IMR-90 (cell line): ENCODE results near the gene MROH2A. TPM values are rescaled to one million over a fixed set of nuclear protein-coding genes. Genes with fewer than 3 reads are reported as not detected.

Experiments used
- ATAC-seq: fragments of 200-7000 bp; cut with Tn5 transposase; 2 replicates; pipeline ENCODE4 v1.9.1; 2020; ENCODE audit warnings: low read depth, mild to moderate bottlenecking, moderate library complexity
- BruUV-seq: library from RNA; stranded (reverse); fragments of 400-500 nt; replicated peaks from 2 replicates; lab custom pipeline; 2021; lab: Mats Ljungman, UMichigan
- CTCF ChIA-PET: fragments of 300-600 bp; formaldehyde crosslinking; extraction: SDS; loops from one replicate; lab custom pipeline; 2021; ENCODE audit warnings: antibody characterized with exemption; lab: Yijun Ruan, JAX
- POLR2A ChIA-PET: fragments of 300-600 bp; sonication (Branson Sonifier 250); formaldehyde crosslinking; loops from one replicate; lab custom pipeline; 2022; ENCODE audit warnings: antibody characterized with exemption; ENCODE audit not compliant: unreplicated experiment; lab: Charles Lee
- DNase-seq: peaks from one replicate; pipeline ENCODE4 v3.0.0; 2013
- H2AFZ ChIP-seq: replicated peaks from 2 replicates; pipeline ENCODE3; 2013; ENCODE audit warnings: low read length, mild to moderate bottlenecking; ENCODE audit not compliant: poor library complexity
- H2AK5ac ChIP-seq: 2 replicates; pipeline ENCODE4 v1.6.1; 2013; ENCODE audit warnings: low read depth, low read length, inconsistent platforms
- H2AK9ac ChIP-seq: replicated peaks from 2 replicates; pipeline ENCODE3; 2013; ENCODE audit warnings: mild to moderate bottlenecking, low read depth, low read length, moderate library complexity; ENCODE audit not compliant: poor library complexity
- H2BK120ac ChIP-seq: 2 replicates; pipeline ENCODE4 v1.6.1; 2013; ENCODE audit warnings: low read depth, low read length, inconsistent platforms
- H2BK15ac ChIP-seq: 3 replicates; pipeline ENCODE4 v1.6.1; 2013; ENCODE audit warnings: low read depth, low read length, inconsistent platforms
- H2BK20ac ChIP-seq: 2 replicates; pipeline ENCODE4 v1.6.1; 2013; ENCODE audit warnings: low read depth, mild to moderate bottlenecking, inconsistent platforms, low read length, moderate library complexity
- H2BK5ac ChIP-seq: 2 replicates; pipeline ENCODE4 v1.6.1; 2013; ENCODE audit warnings: mild to moderate bottlenecking, low read depth, low read length, inconsistent platforms; ENCODE audit not compliant: poor library complexity, severe bottlenecking
- H3K14ac ChIP-seq: replicated peaks from 2 replicates; pipeline ENCODE4 v1.6.1; 2013; ENCODE audit warnings: low read depth, low read length, inconsistent platforms
- H3K18ac ChIP-seq: 2 replicates; pipeline ENCODE4 v1.6.1; 2013; ENCODE audit warnings: low read depth, low read length, control low read depth
- H3K23ac ChIP-seq: 2 replicates; pipeline ENCODE4 v1.6.1; 2013; ENCODE audit warnings: low read depth, low read length, inconsistent platforms
- H3K27ac ChIP-seq: 2 replicates; pipeline ENCODE4 v1.5.1; 2013; ENCODE audit warnings: mild to moderate bottlenecking, control low read depth, low read length; ENCODE audit not compliant: insufficient read depth
- H3K27me3 ChIP-seq: 2 replicates; pipeline ENCODE4 v1.6.1; 2013; ENCODE audit warnings: low read length; ENCODE audit not compliant: control insufficient read depth, insufficient read depth
- H3K36me3 ChIP-seq: 2 replicates; pipeline ENCODE4 v1.6.1; 2013; ENCODE audit warnings: low read length, mixed read lengths; ENCODE audit not compliant: control insufficient read depth, insufficient read depth
- H3K4ac ChIP-seq: 2 replicates; pipeline ENCODE4 v1.6.1; 2013; ENCODE audit warnings: low read depth, low read length, inconsistent platforms
- H3K4me1 ChIP-seq: 2 replicates; pipeline ENCODE4 v1.6.1; 2013; ENCODE audit warnings: low read length, mixed read lengths; ENCODE audit not compliant: control insufficient read depth, insufficient read depth
- H3K4me2 ChIP-seq: 2 replicates; pipeline ENCODE4 v1.6.1; 2013; ENCODE audit warnings: low read depth, mild to moderate bottlenecking, control low read depth, low read length, moderate library complexity
- H3K4me3 ChIP-seq: 2 replicates; pipeline ENCODE4 v1.5.1; 2013; ENCODE audit warnings: low read depth, mild to moderate bottlenecking, control low read depth, low read length, moderate library complexity; ENCODE audit not compliant: insufficient read depth
- H3K56ac ChIP-seq: 2 replicates; pipeline ENCODE4 v1.6.1; 2013; ENCODE audit warnings: low read length, inconsistent platforms; ENCODE audit not compliant: insufficient read depth; ENCODE audit errors: extremely low read depth
- H3K79me1 ChIP-seq, 2 experiments: 2 replicates each; pipeline ENCODE4 v1.6.1; 2013; ENCODE audit warnings: low read length in 2 of 2, inconsistent platforms in 1 of 2, low read depth in 1 of 2
- H3K9ac ChIP-seq: 2 replicates; pipeline ENCODE4 v1.6.1; 2013; ENCODE audit warnings: low read depth, low read length, control low read depth
- H3K9me1 ChIP-seq: 2 replicates; pipeline ENCODE4 v1.6.1; 2013; ENCODE audit warnings: low read length, inconsistent platforms; ENCODE audit not compliant: insufficient read depth
- H3K9me3 ChIP-seq: 2 replicates; pipeline ENCODE4 v1.6.1; 2013; ENCODE audit warnings: low read length; ENCODE audit not compliant: control insufficient read depth, insufficient read depth
- H4K20me1 ChIP-seq: 2 replicates; pipeline ENCODE4 v1.6.1; 2013; ENCODE audit warnings: low read length, inconsistent platforms; ENCODE audit not compliant: insufficient read depth
- H4K5ac ChIP-seq: 2 replicates; pipeline ENCODE4 v1.6.1; 2013; ENCODE audit warnings: mild to moderate bottlenecking, low read depth, low read length, control low read depth
- H4K8ac ChIP-seq, 2 experiments: 2 replicates each; pipeline ENCODE4 v1.6.1; 2013; ENCODE audit warnings: low read depth in 2 of 2, low read length in 2 of 2, control low read depth in 1 of 2, inconsistent platforms in 1 of 2
- H4K91ac ChIP-seq: 2 replicates; pipeline ENCODE4 v1.6.1; 2013; ENCODE audit warnings: low read depth, low read length, inconsistent platforms; ENCODE audit not compliant: insufficient read depth
- CEBPB ChIP-seq: IDR thresholded peaks from 2 replicates; pipeline ENCODE4 v1.6.1; 2012; ENCODE audit warnings: low read depth, low read length, improper control_type of control experiment
- CHD1 ChIP-seq: IDR thresholded peaks from 2 replicates; pipeline ENCODE4 v1.6.1; 2012; ENCODE audit warnings: low read depth, low read length, improper control_type of control experiment
- FOS ChIP-seq: fragments of 150-350 bp; IDR thresholded peaks from 2 replicates; pipeline ENCODE4 v1.6.1; 2016; ENCODE audit warnings: low read depth, low read length
- MAZ ChIP-seq: IDR thresholded peaks from 2 replicates; pipeline ENCODE4 v1.6.1; 2012; ENCODE audit warnings: low read depth, mild to moderate bottlenecking, low read length, improper control_type of control experiment, moderate library complexity, borderline replicate concordance
- MXI1 ChIP-seq: IDR thresholded peaks from 2 replicates; pipeline ENCODE4 v1.6.1; 2012; ENCODE audit warnings: low read depth, mild to moderate bottlenecking, low read length, moderate library complexity, borderline replicate concordance
- POLR2A ChIP-seq: IDR thresholded peaks from 2 replicates; pipeline ENCODE4 v1.6.1; 2012; ENCODE audit warnings: mild to moderate bottlenecking, low read depth, low read length
- RAD21 ChIP-seq: IDR thresholded peaks from 2 replicates; pipeline ENCODE4 v1.6.1; 2012; ENCODE audit warnings: low read length, improper control_type of control experiment
- RCOR1 ChIP-seq: IDR thresholded peaks from 2 replicates; pipeline ENCODE4 v1.6.1; 2012; ENCODE audit warnings: mild to moderate bottlenecking, low read length, improper control_type of control experiment; ENCODE audit not compliant: insufficient replicate concordance
- RFX5 ChIP-seq: IDR thresholded peaks from 2 replicates; pipeline ENCODE4 v1.8.0; 2012; ENCODE audit warnings: low read depth, mild to moderate bottlenecking, low read length, moderate library complexity
- WGBS, 2 experiments: methylation state at CpG; one replicate each; pipeline versions ENCODE4 v1.1.5 to v1.1.7; 2013; ENCODE audit warnings: missing lambda C conversion rate in 2 of 2; ENCODE audit not compliant: insufficient read length in 1 of 2; ENCODE audit errors: extremely low coverage in 2 of 2; 5-methylcytosine and 5-hydroxymethylcytosine counted together
- dilution Hi-C: fragments of 300-500 bp; cut with HindIII; formaldehyde crosslinking; loops from one replicate; pipeline ENCODE4 v1.14.3; 2018; ENCODE audit warnings: low sequenced_read_pairs; ENCODE audit not compliant: unreplicated experiment
- in situ Hi-C: fragments of 300-500 bp; cut with MboI; formaldehyde crosslinking; loops from 3 replicates; pipeline ENCODE4 v1.14.3; 2019; ENCODE audit warnings: low sequenced_read_pairs, inconsistent platforms, mixed read lengths
- intact Hi-C: fragments of 100-400 bp; cut with micrococcal nuclease; formaldehyde crosslinking; loops from 2 replicates; pipeline ENCODE4 v1.10.0; 2022
- polyA plus RNA-seq, 3 experiments: library from polyadenylated mRNA; depleted of rRNA; stranded (reverse); fragments of >200 nt; gene quantifications; 2 replicates each; pipeline ENCODE4 v1.2.3, GENCODE V29; 2012; ENCODE audit warnings: low replicate concordance in 1 of 3
- total RNA-seq: library from RNA; depleted of rRNA; stranded (reverse); fragments of >200 nt; gene quantifications from 2 replicates; pipeline ENCODE4 v1.2.3, GENCODE V29; 2012
- TF ChIP-seq, protein P1 (sequence below): fragments of 150-350 bp; IDR thresholded peaks from 2 replicates; pipeline ENCODE4 v1.6.1; 2017; ENCODE audit warnings: mild to moderate bottlenecking, antibody characterized with exemption, low read length, low read depth

MROH2A gene
- total and polyA plus RNA-seq, 2 of the 4 experiments (the other 2 are of a cell fraction) = not detected

DNA sequence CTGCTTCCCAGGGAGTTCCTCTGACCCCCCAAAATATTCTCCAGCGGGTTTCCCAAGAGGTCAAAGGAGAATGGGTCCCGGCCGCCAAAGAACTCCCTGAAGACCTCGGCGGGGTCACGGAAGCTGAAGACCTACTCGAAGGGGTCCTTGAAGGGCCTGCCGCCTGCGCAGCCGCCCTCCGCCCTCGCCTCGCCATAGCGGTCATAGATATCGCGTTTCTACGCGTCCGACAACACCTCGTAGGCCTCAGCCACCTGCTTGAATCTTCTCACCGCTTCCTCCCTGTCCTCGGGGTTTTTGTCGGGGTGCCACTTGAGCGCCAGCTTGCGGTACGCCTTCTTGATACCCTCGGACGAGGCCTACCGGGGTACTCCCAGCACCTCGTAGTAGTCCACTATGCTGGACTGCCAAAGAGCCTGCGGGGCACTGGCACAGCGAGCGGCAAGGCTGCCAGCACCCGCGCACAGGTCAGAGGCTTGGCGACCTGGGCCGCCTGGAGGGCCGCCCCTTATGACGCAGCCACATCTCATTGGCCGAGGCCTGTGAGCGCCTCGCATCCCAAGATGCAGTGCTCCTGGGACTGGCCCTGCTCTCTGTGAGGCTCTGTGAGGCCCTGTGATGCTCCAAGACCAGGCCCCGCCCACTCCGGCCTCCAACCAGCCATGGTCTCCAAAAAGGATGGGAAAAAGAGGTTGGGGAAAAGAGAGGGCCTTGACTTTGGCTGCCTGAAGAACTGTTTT is 23.1 kb upstream of the MROH2A start:
- no peak overlapping the region for H4K5ac ChIP-seq
- no TSS peak for BruUV-seq
- H3K4me3 ChIP-seq = no peak overlapping the region
- in situ Hi-C loops (no loop called here), dilution Hi-C loops (no loop called here), intact Hi-C loops (no loop called here)
- H2BK120ac ChIP-seq = no peak overlapping the region
- H4K8ac ChIP-seq = no peak overlapping the region
- H3K36me3 ChIP-seq = no peaks in the 10 kb centered on the region
- ATAC-seq = no peak
- 88% methylated on average over 29 of the region's 44 CpGs; no CpG with 5 or more reads in 1 of the 2 experiments for WGBS, 2 experiments
- DNase-seq = no peak
- no peak overlapping the region for H2AK5ac ChIP-seq
- H2AK9ac ChIP-seq = no peak overlapping the region
- H3K27ac ChIP-seq = no peak overlapping the region
- H3K4me2 ChIP-seq = no peak overlapping the region
- H3K4me1 ChIP-seq = peaks cover 2% of the 10 kb centered on the region; the same call in 1 of the 2 replicates
- no peak overlapping the region for H2BK20ac ChIP-seq
- no peak overlapping the region for H3K56ac ChIP-seq
- H3K9me1 ChIP-seq = no peaks in the 10 kb centered on the region
- H2AFZ ChIP-seq = peak overlapping the region; percentile 32
- no peak overlapping the region for H3K18ac ChIP-seq
- no peaks in the 10 kb centered on the region for H3K27me3 ChIP-seq
- H3K14ac ChIP-seq = no peak overlapping the region
- TF ChIP-seq, protein P1, sequence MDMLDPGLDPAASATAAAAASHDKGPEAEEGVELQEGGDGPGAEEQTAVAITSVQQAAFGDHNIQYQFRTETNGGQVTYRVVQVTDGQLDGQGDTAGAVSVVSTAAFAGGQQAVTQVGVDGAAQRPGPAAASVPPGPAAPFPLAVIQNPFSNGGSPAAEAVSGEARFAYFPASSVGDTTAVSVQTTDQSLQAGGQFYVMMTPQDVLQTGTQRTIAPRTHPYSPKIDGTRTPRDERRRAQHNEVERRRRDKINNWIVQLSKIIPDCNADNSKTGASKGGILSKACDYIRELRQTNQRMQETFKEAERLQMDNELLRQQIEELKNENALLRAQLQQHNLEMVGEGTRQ = no peak
- TF ChIP-seq CEBPB = no peak
- no peak for TF ChIP-seq CHD1
- no peak for TF ChIP-seq POLR2A
- TF ChIP-seq MXI1 = no peak
- no peak for TF ChIP-seq FOS
- TF ChIP-seq RAD21 = no peak
- TF ChIP-seq RFX5 = no peak
- no peak for TF ChIP-seq RCOR1
- TF ChIP-seq MAZ = no peak
- POLR2A ChIA-PET = no interaction called here
- no peaks in the 10 kb centered on the region for H4K20me1 ChIP-seq
- H3K9me3 ChIP-seq = peaks cover 4% of the 10 kb centered on the region; the same call in 1 of the 2 replicates
- H3K4ac ChIP-seq = no peak overlapping the region
- no peak overlapping the region for H3K9ac ChIP-seq
- H3K23ac ChIP-seq = no peak overlapping the region
- CTCF ChIA-PET = no interaction called here
- H2BK5ac ChIP-seq = no peak overlapping the region
- H2BK15ac ChIP-seq = no peak overlapping the region
- H3K79me1 ChIP-seq = no peaks in the 10 kb centered on the region
- no peak overlapping the region for H4K91ac ChIP-seq
